ENCODE data around the gene KRT84. TPM values are rescaled to one million over a fixed set of nuclear protein-coding genes. Genes with fewer than 3 reads are reported as not detected.

KRT84 gene
- total RNA-seq, 1 experiment from 2014 or later, result not detected

GRCh38 chr12:52407918-52408317 lies 22.5 kb upstream of the KRT84 start:
- TF ChIP-seq, protein P1, sequence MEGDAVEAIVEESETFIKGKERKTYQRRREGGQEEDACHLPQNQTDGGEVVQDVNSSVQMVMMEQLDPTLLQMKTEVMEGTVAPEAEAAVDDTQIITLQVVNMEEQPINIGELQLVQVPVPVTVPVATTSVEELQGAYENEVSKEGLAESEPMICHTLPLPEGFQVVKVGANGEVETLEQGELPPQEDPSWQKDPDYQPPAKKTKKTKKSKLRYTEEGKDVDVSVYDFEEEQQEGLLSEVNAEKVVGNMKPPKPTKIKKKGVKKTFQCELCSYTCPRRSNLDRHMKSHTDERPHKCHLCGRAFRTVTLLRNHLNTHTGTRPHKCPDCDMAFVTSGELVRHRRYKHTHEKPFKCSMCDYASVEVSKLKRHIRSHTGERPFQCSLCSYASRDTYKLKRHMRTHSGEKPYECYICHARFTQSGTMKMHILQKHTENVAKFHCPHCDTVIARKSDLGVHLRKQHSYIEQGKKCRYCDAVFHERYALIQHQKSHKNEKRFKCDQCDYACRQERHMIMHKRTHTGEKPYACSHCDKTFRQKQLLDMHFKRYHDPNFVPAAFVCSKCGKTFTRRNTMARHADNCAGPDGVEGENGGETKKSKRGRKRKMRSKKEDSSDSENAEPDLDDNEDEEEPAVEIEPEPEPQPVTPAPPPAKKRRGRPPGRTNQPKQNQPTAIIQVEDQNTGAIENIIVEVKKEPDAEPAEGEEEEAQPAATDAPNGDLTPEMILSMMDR (IDR thresholded peaks at IDR 0.05; ENCODE audit: insufficient read depth in 1 of 2, low read depth in 1 of 2, low read length in 1 of 2, severe bottlenecking in 1 of 2, unreplicated experiment in 1 of 2), result peak in 1 of 2 experiments; percentile 16
- Histone ChIP-seq H3K4me1 (no peaks in the 10 kb centered on the region), H3K9me3 (no peaks in the 10 kb centered on the region), H3K36me3 (ENCODE audit: control insufficient read depth, insufficient read depth, low read length) (no peaks in the 10 kb centered on the region), H3K27me3 (replicated peaks; ENCODE audit: control insufficient read depth, insufficient read depth, low read length) (no peaks in the 10 kb centered on the region), H3K4me3 (ENCODE audit: low read depth, low read length) (no peak overlapping the region)
- Mint-ChIP-seq H3K9me3 (ENCODE audit: unreplicated experiment) (peaks cover 10% of the 10 kb centered on the region), H3K27ac (ENCODE audit: unreplicated experiment) (no peak overlapping the region), H3K36me3 (ENCODE audit: insufficient read depth, unreplicated experiment) (peaks cover 4% of the 10 kb centered on the region), H3K27me3 (ENCODE audit: insufficient read depth, unreplicated experiment) (no peaks in the 10 kb centered on the region), H3K4me1 (ENCODE audit: low read depth, unreplicated experiment) (no peaks in the 10 kb centered on the region), H3K4me3 (ENCODE audit: unreplicated experiment) (no peak overlapping the region)
- ChIA-PET CTCF (interaction anchor here (0.6 to 0.9 kb wide), 4 partner anchors 10 to 104 kb away, joined by 3 read pairs; partner anchors contain the start of gene KRT6A), POLR2A (no interaction called here)
- BruUV-seq (replicated peaks), result no TSS peak
- DNase-seq, result peak in 1 of 2 experiments; percentile 15
- intact Hi-C loops (cut with micrococcal nuclease; ENCODE audit: unreplicated experiment), result no loop called here

GRCh38 chr12:52405922-52406385 lies 20.5 kb upstream of the KRT84 start, which contains the start of gene KRT82:
Gene KRT82, minus strand, starts transcription at chr12:52406335. Its CDS starts 58 bp downstream, at chr12:52406277.
- no TSS peak for BruUV-seq (replicated peaks)
- TF ChIP-seq, protein P1 (IDR thresholded peaks at IDR 0.05; ENCODE audit: insufficient read depth in 1 of 2, low read depth in 1 of 2, low read length in 1 of 2, severe bottlenecking in 1 of 2, unreplicated experiment in 1 of 2), result no peak
- DNase-seq, result no peak
- intact Hi-C loops (cut with micrococcal nuclease; ENCODE audit: unreplicated experiment), result no loop called here
- ChIA-PET CTCF (no interaction called here), POLR2A (no interaction called here)
- no peak within 1 kb of the TSS for H3K27ac Mint-ChIP-seq (ENCODE audit: unreplicated experiment)
- no peaks in the 10 kb centered on the region for H3K36me3 ChIP-seq (ENCODE audit: control insufficient read depth, insufficient read depth, low read length)
- H3K4me1 ChIP-seq, result no peaks in the 10 kb centered on the region
- no peaks in the 10 kb centered on the region for H3K27me3 Mint-ChIP-seq (ENCODE audit: insufficient read depth, unreplicated experiment)
- H3K9me3 ChIP-seq, result no peaks in the 10 kb centered on the region
- H3K36me3 Mint-ChIP-seq (ENCODE audit: insufficient read depth, unreplicated experiment), result peaks cover 4% of the 10 kb centered on the region
- no peak within 1 kb of the TSS for H3K4me3 Mint-ChIP-seq (ENCODE audit: unreplicated experiment)
- no peaks in the 10 kb centered on the region for H3K27me3 ChIP-seq (replicated peaks; ENCODE audit: control insufficient read depth, insufficient read depth, low read length)
- H3K9me3 Mint-ChIP-seq (ENCODE audit: unreplicated experiment), result peaks cover 10% of the 10 kb centered on the region
- no peaks in the 10 kb centered on the region for H3K4me1 Mint-ChIP-seq (ENCODE audit: low read depth, unreplicated experiment)
- no peak within 1 kb of the TSS for H3K4me3 ChIP-seq (ENCODE audit: low read depth, low read length)

GRCh38 chr12:52404951-52405350 lies 19.5 kb upstream of the KRT84 start:
- H3K9me3 ChIP-seq, result no peaks in the 10 kb centered on the region
- H3K4me3 ChIP-seq (ENCODE audit: low read depth, low read length), result no peak overlapping the region
- H3K27me3 ChIP-seq (replicated peaks; ENCODE audit: control insufficient read depth, insufficient read depth, low read length), result no peaks in the 10 kb centered on the region
- intact Hi-C loops (cut with micrococcal nuclease; ENCODE audit: unreplicated experiment), result no loop called here
- no peaks in the 10 kb centered on the region for H3K36me3 ChIP-seq (ENCODE audit: control insufficient read depth, insufficient read depth, low read length)
- POLR2A ChIA-PET, result no interaction called here
- Mint-ChIP-seq H3K4me1 (ENCODE audit: low read depth, unreplicated experiment) (no peaks in the 10 kb centered on the region), H3K9me3 (ENCODE audit: unreplicated experiment) (peaks cover 10% of the 10 kb centered on the region), H3K4me3 (ENCODE audit: unreplicated experiment) (no peak overlapping the region), H3K27me3 (ENCODE audit: insufficient read depth, unreplicated experiment) (no peaks in the 10 kb centered on the region), H3K36me3 (ENCODE audit: insufficient read depth, unreplicated experiment) (peaks cover 4% of the 10 kb centered on the region), H3K27ac (ENCODE audit: unreplicated experiment) (no peak overlapping the region)
- TF ChIP-seq, protein P1 (IDR thresholded peaks at IDR 0.05; ENCODE audit: insufficient read depth in 1 of 2, low read depth in 1 of 2, low read length in 1 of 2, severe bottlenecking in 1 of 2, unreplicated experiment in 1 of 2), result peak in 1 of 2 experiments; percentile 34
- CTCF ChIA-PET, result interaction anchor here (1.5 kb wide), 1 partner anchor 9 kb away, joined by 6 read pairs; no protein-coding TSS in a partner anchor
- H3K4me1 ChIP-seq, result no peaks in the 10 kb centered on the region
- no peak for DNase-seq
- BruUV-seq (replicated peaks), result no TSS peak
